Caki2 (cell line): ENCODE data around the gene BMERB1. TPM values are rescaled to one million over a fixed set of nuclear protein-coding genes. Genes with fewer than 3 reads are reported as not detected.
A peak's percentile ranks its signal among the peaks of the same experiment; 100 is the strongest.
"Not testable (repeated sequence)": the region's sequence is repeated elsewhere in the genome, so short reads cannot be mapped to it uniquely, and the experiment has no call there.

ENCODE experiments used
- DNase-seq: peaks from one replicate; pipeline ENCODE4 v3.0.0-alpha.2; 2015; ENCODE audit warnings: low read depth
- in situ Hi-C: cut with HindIII; loops from 2 replicates; pipeline ENCODE4 v1.10.0; 2016; ENCODE audit warnings: low sequenced_read_pairs, low pct_unique_long_range_greater_than_20kb, mixed read lengths
- total RNA-seq: library from RNA; depleted of rRNA; stranded (reverse); fragments of >200 nt; shearing (Covaris generic); gene quantifications from 2 replicates; pipeline ENCODE4 v1.2.3, GENCODE V29; 2014; ENCODE audit warnings: low replicate concordance

The BMERB1 gene
- total RNA-seq, 1 experiment from 2014 or later, result 68.5 TPM

GRCh38 chr16:15417197-15417596 lies 17.2 kb upstream of the BMERB1 start:
- no peak for DNase-seq
- in situ Hi-C loops, result loop anchor here (25.0 kb wide), 1 partner anchor 95 kb away; no protein-coding TSS in a partner anchor

- DNase-seq, result no peak
- in situ Hi-C loops, result loop anchor here (25.0 kb wide), 1 partner anchor 94 kb away; no protein-coding TSS in a partner anchor
Observed at GRCh38 chr16:15418206-15418605, 16.2 kb upstream of the BMERB1 start.

GRCh38 chr16:15421696-15422095 lies 12.7 kb upstream of the BMERB1 start:
- not testable (repeated sequence) for DNase-seq
- in situ Hi-C loops, result loop anchor here (25.0 kb wide), 1 partner anchor 91 kb away; no protein-coding TSS in a partner anchor

- in situ Hi-C loops, result loop anchor here (25.0 kb wide), 1 partner anchor 90 kb away; no protein-coding TSS in a partner anchor
- DNase-seq, result no peak
Observed at GRCh38 chr16:15422222-15422621, 12.2 kb upstream of the BMERB1 start.

- in situ Hi-C loops, result no loop called here
Observed at GRCh38 chr16:15425861-15426260, 8.5 kb upstream of the BMERB1 start.

GRCh38 chr16:15426796-15427195 lies 7.6 kb upstream of the BMERB1 start:
- DNase-seq, result no peak
- in situ Hi-C loops, result no loop called here

More at GRCh38 chr16:15425861-15426260, 8.5 kb upstream of the BMERB1 start:
- peak; percentile 56 for DNase-seq

DNA sequence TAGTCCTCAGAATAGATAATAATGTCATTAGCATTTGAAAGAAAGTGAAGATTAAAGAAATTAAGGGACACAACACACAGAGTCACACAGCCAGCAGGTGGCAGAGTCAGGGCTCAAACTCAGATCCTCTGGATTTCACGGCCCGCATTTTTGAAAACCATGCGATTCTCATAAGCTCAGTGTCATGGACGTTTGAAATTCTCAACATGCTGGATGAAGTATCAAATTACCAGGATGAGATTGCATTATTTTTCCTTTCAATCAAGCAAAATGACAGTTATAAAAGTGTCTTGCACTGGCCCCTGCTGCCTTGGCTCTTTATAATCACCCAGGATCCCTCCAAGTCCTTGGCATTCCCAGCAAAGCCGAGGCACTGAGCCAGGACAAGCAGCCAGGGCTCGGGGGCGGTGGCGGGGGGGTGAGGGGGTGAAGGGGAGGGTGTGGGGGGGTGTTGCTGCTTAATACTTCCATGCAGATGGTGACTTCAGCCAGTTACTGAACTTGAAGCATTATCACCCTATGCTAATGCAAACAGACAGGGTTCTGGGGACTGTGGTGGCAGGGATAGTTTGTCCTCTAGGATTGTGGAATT lies 6.6 kb upstream of the BMERB1 start:
- in situ Hi-C loops, result no loop called here
- peak; percentile 65 for DNase-seq

GRCh38 chr16:15430884-15431283 lies 3.5 kb upstream of the BMERB1 start:
- in situ Hi-C loops, DNase-seq: not testable (repeated sequence)

DNA sequence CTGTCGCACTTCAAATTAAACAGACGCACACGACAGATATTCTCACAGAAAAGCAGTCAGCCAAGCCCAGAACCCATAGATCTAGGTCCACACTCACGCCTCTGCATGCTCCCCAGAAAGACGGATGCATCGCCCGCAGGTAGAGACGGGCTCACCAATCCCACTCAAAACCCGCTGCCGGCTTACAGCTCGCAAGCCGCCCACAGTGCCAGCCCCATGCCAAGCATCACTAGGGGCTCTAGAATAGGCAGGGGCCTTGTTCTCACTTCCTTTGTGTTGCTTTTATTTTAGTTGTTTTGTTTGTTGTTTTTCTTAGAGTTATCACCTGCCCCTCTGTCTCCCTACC lies 336 bp upstream of the BMERB1 start:
- in situ Hi-C loops, result no loop called here

DNA sequence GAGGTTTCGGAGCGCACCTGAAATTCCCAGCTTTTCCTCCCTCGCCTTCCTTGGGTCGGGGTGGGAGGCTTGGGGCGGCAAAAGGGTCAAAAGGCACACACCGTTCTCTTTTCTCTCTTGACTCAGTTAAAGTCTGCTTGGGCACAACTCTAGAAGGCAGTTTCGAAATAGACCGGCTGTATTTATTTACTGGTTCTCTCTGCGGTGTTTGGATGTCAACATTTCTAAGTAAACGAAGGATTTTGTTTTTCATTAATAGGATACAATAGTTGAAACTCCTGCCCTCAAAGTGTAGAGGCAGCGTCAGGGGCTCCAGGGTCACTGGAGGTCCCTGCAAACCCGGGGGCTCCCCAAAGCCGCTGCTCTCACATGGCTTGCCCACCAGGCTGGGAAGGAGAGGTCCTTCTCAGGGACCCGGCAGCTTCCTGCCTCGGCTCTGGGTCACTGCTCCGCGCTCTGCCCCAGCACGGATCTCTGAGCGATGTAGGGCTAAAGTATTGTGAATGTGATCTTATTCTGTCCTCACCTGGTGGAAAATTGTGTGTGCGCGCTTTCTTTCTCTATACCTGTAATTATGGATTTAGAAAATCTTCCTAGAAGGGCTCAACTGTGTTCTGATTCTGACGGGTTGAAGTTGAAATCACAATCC lies 952 bp downstream of the BMERB1 start:
- peak; percentile 40 for DNase-seq
- in situ Hi-C loops, result no loop called here

More for the DNA sequence above, 336 bp upstream of the BMERB1 start:
- DNase-seq, result no peak

GRCh38 chr16:15439102-15439501 lies 4.7 kb downstream of the BMERB1 start:
- no peak for DNase-seq
- in situ Hi-C loops, result no loop called here

DNA sequence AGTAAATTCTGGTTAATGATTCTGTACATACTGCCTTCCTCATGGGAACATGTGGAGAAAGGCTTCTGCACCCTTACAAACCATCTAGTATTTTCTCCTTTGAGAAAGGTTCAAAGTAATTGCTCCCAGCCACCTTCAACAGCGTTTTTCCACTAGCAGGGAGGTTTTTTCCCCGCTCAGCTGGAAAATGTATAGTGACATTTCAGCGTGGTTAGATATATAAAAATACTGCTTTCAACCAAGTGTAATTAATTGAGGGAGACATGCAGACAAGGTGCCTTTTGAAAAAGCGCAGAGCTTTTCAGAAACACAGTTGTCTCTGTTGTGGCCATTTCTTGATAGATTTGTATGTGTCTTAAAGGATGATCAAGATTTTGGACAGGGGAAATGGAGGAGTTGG lies 5.1 kb downstream of the BMERB1 start:
- in situ Hi-C loops, result no loop called here
- DNase-seq, result no peak

GRCh38 chr16:15440852-15441251 lies 6.5 kb downstream of the BMERB1 start:
- peak; percentile 57 for DNase-seq

DNA sequence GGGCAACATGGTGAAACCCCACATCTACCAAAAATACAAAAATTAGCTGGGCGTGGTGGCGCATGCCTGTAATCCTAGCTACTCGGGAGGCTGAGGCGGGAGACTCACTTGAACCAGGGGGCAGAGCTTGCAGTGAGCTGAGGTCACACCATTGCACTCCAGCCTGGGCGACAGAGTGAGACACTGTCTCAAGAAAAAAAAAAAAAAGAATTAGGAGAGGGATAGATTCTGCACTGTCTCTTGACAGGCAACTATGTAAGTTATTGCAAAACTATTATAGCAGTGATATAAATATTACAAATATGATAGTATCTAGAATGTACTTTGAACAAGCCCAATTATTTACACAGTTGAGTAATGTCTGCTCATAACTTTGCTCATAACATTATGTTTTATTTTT lies 7.8 kb downstream of the BMERB1 start:
- DNase-seq, in situ Hi-C loops: not testable (repeated sequence)

More at GRCh38 chr16:15440852-15441251, 6.5 kb downstream of the BMERB1 start:
- in situ Hi-C loops, result no loop called here

GRCh38 chr16:15443753-15444152 lies 9.4 kb downstream of the BMERB1 start:
- no peak for DNase-seq
- in situ Hi-C loops, result no loop called here

- in situ Hi-C loops, result no loop called here
- no peak for DNase-seq
Observed at GRCh38 chr16:15444264-15444663, 9.9 kb downstream of the BMERB1 start.

GRCh38 chr16:15445450-15445849 lies 11.1 kb downstream of the BMERB1 start:
- in situ Hi-C loops, result no loop called here

GRCh38 chr16:15446901-15447300 lies 12.5 kb downstream of the BMERB1 start:
- no peak for DNase-seq
- in situ Hi-C loops, result no loop called here

More at GRCh38 chr16:15445450-15445849, 11.1 kb downstream of the BMERB1 start:
- DNase-seq, result no peak

DNA sequence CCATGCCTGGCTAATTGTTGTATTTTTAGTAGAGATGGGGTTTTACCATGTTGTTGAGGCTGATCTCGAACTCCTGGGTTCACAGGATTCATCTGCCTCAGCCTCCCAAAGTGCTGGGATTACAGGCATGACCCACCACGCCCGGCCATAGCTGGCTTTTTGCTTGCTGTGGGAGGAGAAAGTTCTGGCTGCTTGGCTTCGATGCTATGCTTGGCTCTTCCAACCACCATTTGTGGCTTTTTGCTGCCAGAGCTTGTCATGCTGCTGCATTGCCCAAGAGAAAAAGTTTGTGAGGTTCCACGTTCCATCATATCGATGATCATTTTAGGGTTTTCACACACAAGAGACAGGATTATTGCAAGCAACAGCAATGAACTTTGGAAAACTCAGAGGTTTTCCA lies 16.2 kb downstream of the BMERB1 start:
- DNase-seq, result no peak
- in situ Hi-C loops, result no loop called here
